Muscle layer of duodenum (tissue), 2 donors: ENCODE measurements around the gene SLC34A3.
A peak's percentile ranks its signal among the peaks of the same experiment; 100 is the strongest.

Experiments used
- H3K27ac ChIP-seq: one replicate; pipeline ENCODE4 v1.7.0; 2013; ENCODE audit warnings: mild to moderate bottlenecking, low read length
- H3K27me3 ChIP-seq: one replicate; pipeline ENCODE4 v1.7.0; 2013; ENCODE audit warnings: low read depth, mild to moderate bottlenecking, control low read depth, low read length
- H3K36me3 ChIP-seq, 2 donors: one replicate each; pipeline ENCODE4 v1.7.0; 2013; ENCODE audit warnings: low read length in 2 of 2, control low read depth in 1 of 2, mild to moderate bottlenecking in 1 of 2; ENCODE audit not compliant: insufficient read depth in 2 of 2, control insufficient read depth in 1 of 2
- H3K4me1 ChIP-seq, 2 donors: one replicate each; pipeline ENCODE4 v1.7.0; 2013; ENCODE audit warnings: low read length in 2 of 2, mild to moderate bottlenecking in 2 of 2, control low read depth in 1 of 2, moderate library complexity in 1 of 2; ENCODE audit not compliant: insufficient read depth in 2 of 2, control insufficient read depth in 1 of 2
- H3K4me3 ChIP-seq, 2 donors: one replicate each; pipeline ENCODE4 v1.7.0; 2013; ENCODE audit warnings: low read length in 2 of 2, low read depth in 1 of 2, mild to moderate bottlenecking in 1 of 2
- H3K9me3 ChIP-seq, 2 donors: one replicate each; pipeline ENCODE4 v1.7.0; 2013; ENCODE audit warnings: low read length in 2 of 2, control low read depth in 1 of 2, mild to moderate bottlenecking in 1 of 2; ENCODE audit not compliant: control insufficient read depth in 1 of 2
- donor health status: healthy.

Gene SLC34A3

DNA sequence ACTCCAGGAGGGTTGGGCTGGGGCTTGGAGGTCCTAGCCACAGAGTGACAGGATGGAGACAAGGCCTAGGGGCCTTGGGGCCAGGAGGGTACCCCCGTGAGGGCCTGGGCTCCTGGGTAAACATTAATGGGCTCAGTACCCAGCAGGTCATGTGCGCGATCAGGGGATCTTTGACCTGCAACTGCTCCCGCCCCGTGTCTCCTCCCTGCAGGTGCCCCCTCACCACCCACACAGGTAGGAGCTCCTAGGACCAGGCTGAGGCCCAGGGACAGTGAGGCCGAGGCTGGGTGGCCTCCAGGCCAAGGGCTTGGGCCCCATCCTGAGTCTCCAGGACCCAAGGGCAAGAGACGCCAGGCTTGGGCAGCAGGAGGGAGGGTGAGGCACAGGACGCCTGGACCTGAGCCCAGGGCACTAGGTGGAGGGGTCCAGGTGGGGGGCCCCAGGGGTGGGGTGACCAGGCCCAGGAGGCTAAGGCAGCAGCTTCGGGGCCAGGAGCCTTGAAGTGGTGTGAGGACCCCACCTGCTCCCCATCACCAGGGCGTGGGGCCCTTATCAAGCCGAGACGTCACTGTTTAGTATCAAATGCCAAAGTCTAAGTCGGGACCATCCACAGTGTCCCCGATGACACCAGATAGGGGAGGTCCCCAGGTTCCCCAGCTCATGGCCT, at the start of gene SLC34A3:
Gene SLC34A3, plus strand, starts transcription at position 197 of the 667 bp plus-strand sequence. CDS start 802 bp downstream, outside the sequence.
- no peaks in the 10 kb centered on the region for H3K9me3 ChIP-seq
- no peak within 1 kb of the TSS for H3K4me3 ChIP-seq
- H3K4me1 ChIP-seq: peaks cover 0 to 6% of the 10 kb centered on the region in 2 donors
- H3K27me3 ChIP-seq: peaks cover 11% of the 10 kb centered on the region
- H3K36me3 ChIP-seq: no peaks in the 10 kb centered on the region
- H3K27ac ChIP-seq: no peak within 1 kb of the TSS

DNA sequence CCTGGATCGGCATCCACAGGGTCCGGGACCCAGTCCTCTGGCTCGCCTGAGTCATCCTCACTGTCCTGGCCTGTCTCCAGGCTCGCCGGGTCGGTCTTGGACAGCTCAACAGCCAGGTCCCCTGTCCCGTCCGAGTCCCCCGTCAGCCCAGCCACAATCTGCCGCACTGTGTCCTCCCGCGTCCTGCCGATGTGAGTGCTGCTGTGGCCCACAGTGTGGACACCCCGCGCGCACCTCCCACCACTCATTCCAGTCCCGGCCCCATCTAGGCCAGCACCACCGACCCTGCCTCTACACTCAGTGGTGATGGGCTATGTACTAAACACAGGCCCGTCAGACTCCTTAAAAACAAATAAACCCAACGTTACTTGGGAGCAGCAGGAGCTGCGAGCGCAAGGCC, 49.0 kb upstream of the SLC34A3 start:
- Histone ChIP-seq H3K4me1 (peaks cover 1 to 12% of the 10 kb centered on the region in 2 donors), H3K27ac (no peak overlapping the region), H3K9me3 (no peaks in the 10 kb centered on the region), H3K27me3 (no peaks in the 10 kb centered on the region), H3K36me3 (peaks cover 28 to 100% of the 10 kb centered on the region in 2 donors), H3K4me3 (no peak overlapping the region)

DNA sequence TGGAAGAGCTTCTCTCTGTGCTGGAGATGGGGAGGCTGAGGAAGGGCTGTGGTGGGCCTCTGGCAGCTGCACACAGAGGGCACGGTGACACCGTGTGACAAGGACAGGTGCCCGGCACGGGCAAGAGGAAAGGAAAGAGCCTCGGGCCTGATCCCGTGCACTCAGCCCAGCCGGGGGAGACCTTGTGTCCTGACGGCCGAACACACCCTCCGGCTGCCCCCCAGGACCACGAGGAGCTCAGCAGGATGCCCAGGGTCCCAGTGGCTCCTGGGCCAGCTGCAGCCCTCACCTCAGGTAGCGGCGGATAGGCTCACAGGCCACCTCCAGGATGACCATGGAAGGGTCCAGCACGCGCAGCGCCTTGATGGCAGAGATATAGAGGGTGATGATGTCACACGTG, 47.9 kb upstream of the SLC34A3 start:
- Histone ChIP-seq H3K27ac (no peak overlapping the region), H3K36me3 (peaks cover 28 to 94% of the 10 kb centered on the region in 2 donors), H3K9me3 (no peaks in the 10 kb centered on the region), H3K27me3 (no peaks in the 10 kb centered on the region), H3K4me3 (no peak overlapping the region), H3K4me1 (peaks cover 11 to 24% of the 10 kb centered on the region in 2 donors)

DNA sequence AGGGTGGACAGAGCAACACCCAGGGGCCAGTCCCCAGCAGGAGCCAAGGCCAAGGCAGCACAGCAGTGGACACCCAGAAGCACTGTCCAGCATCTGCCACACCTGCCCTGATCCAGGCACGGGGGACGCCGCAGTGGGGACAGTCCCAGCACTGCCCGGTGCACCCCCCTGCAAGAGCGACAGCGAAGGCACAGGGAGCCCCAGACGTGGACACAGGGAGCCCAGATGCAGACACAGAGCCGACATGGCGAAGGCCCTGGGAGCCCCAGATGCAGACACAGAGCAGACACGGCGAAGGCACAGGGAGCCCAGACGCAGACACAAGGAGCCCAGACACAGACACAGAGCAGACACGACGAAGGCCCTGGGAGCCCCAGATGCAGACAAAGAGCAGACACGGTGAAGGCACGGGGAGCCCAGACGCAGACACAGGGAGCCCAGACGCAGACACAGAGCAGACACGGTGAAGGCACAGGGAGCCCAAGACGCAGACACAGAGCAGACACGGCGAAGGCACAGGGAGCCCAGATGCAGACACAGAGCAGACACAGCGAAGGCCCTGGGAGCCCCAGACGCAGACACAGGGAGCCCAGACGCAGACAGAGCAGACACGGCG, 46.6 kb upstream of the SLC34A3 start:
- H3K4me1 ChIP-seq: peaks cover 11 to 26% of the 10 kb centered on the region in 2 donors
- peaks cover 28 to 92% of the 10 kb centered on the region in 2 donors for H3K36me3 ChIP-seq
- no peaks in the 10 kb centered on the region for H3K9me3 ChIP-seq
- no peak overlapping the region for H3K27ac ChIP-seq
- no peaks in the 10 kb centered on the region for H3K27me3 ChIP-seq
- H3K4me3 ChIP-seq: no peak overlapping the region

DNA sequence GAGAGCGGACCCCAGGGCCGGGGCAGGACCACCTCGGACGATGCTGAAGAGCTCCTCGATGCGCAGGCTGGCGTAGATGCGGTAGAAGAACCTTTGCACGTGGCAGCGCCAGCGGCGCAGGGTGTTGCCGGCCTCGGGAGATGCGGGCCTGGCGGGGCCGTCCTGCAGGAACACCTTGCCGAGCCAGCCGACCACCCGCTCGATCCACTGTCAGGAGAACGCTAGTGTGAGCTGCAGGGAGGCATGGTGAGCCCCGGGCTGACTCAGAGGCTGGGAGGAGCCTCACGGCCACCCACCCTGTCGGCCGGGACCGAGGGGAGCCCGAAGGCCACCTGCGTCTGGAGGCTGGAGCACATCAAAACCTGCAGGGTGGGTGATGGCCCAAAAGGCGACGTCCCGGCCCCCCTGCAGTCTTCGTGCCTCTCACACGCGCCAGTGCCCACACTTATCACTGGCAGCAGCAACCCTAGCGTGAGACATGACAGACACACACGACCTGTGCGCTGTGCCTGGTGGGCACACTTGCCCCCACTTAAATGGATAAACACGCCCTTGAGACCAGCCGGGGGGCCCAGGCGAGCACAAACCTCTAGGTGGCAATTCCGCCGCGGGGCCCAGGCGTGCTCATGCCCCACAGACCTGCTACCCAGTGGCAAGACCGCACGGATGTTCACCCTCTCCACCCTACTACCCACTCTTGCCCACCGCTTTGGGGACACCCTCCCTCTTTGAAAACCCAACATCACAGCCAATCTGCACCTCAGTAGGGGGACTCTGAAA, 45.6 kb upstream of the SLC34A3 start:
- Histone ChIP-seq H3K4me3 (no peak overlapping the region), H3K4me1 (peaks cover 11 to 36% of the 10 kb centered on the region in 2 donors), H3K27ac (no peak overlapping the region), H3K9me3 (no peaks in the 10 kb centered on the region), H3K27me3 (no peaks in the 10 kb centered on the region), H3K36me3 (peaks cover 23 to 87% of the 10 kb centered on the region in 2 donors)

DNA sequence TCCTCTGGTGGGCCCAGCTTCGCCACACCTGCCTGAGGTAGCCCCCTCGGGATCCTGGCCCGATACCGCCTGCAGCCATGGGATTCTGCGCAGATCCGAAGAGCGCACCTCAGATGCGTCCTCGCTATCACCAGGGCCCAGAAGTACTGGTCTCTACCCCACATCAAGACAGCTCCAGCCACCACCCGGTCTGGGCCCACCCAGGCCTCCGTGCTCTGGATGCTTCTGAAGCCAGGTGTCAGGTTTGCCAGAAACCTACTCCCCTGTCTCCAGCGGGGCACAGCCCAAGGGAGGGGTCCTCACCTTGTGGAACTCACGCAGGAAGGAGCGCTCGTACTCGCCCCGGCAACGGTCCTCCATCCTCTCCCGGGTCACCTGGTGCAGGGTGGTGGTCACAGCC, 44.8 kb upstream of the SLC34A3 start:
- Histone ChIP-seq H3K4me3 (no peak overlapping the region), H3K27me3 (no peaks in the 10 kb centered on the region), H3K27ac (no peak overlapping the region), H3K4me1 (peaks cover 11 to 43% of the 10 kb centered on the region in 2 donors), H3K36me3 (peaks cover 20 to 86% of the 10 kb centered on the region in 2 donors), H3K9me3 (no peaks in the 10 kb centered on the region)

DNA sequence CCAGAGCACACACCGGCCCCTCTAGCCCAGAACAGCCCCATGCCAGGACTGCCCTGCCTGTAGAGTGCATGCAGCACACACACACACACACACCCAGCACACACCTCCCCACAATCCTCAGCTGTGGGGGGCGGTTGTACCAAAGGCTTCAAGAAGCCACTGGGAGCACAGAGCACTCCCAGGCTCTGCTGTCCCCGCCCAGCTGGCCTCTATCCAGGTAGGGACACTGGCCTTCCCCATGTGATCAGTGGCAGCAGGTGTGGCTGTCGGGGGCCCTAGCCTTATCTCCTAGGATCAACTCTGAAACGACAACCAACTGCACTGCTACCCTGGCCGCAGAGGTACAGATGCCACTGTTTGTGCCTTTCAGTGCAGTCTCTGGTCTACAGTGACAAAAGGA, 44.3 kb upstream of the SLC34A3 start:
- Histone ChIP-seq H3K27ac (no peak overlapping the region), H3K36me3 (peaks cover 22 to 85% of the 10 kb centered on the region in 2 donors), H3K4me3 (peak overlapping the region; percentile 86 to 100), H3K27me3 (no peaks in the 10 kb centered on the region), H3K9me3 (no peaks in the 10 kb centered on the region), H3K4me1 (peaks cover 11 to 43% of the 10 kb centered on the region in 2 donors)

DNA sequence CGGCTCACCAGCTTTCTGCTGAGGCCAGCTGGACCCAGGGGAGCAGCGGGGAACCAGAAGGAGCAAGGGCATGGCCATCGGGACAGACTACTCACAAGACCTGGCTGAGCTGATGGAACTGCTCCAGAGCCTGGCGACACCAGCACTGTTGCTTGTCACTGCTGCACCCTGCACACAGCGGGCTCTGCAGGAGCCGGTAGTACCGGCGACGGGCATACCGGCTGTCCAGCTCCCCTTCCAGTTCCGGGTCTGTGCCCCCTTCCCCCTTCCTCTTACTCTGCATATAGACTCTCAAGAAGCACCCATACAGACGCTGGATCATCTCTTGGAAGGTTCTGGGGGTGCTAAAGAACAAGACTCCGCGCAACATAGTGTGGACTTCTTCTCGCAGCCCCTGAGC, 43.3 kb upstream of the SLC34A3 start:
- Histone ChIP-seq H3K36me3 (peaks cover 22 to 75% of the 10 kb centered on the region in 2 donors), H3K4me3 (peak overlapping the region; percentile 86 to 100), H3K9me3 (no peaks in the 10 kb centered on the region), H3K27me3 (no peaks in the 10 kb centered on the region), H3K27ac (no peak overlapping the region), H3K4me1 (peaks cover 11 to 43% of the 10 kb centered on the region in 2 donors)

DNA sequence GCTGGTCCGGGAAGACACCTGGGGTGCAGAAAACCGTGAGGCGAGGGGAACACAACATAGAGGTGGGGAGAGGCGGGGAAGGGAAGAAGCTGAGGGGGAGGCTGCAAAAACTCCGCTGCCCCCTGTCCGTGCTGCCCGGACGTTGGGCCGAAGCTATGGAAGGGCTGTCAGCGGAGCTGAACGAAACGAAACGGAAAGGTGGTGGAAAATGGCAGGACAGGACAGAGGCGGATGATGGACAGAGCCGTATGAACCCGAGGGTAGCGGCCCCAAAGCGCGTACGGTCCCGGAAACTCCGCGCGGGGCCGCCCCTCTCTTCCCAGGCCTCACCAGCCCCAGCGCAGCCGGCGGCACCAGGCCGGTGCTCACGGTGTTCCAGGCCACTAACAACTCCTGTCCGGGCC, 42.6 kb upstream of the SLC34A3 start:
- peaks cover 11 to 43% of the 10 kb centered on the region in 2 donors for H3K4me1 ChIP-seq
- no peaks in the 10 kb centered on the region for H3K27me3 ChIP-seq
- H3K9me3 ChIP-seq: no peaks in the 10 kb centered on the region
- H3K27ac ChIP-seq: peak overlapping the region; percentile 71
- peak overlapping the region; percentile 86 to 100 for H3K4me3 ChIP-seq
- peaks cover 20 to 68% of the 10 kb centered on the region in 2 donors for H3K36me3 ChIP-seq

DNA sequence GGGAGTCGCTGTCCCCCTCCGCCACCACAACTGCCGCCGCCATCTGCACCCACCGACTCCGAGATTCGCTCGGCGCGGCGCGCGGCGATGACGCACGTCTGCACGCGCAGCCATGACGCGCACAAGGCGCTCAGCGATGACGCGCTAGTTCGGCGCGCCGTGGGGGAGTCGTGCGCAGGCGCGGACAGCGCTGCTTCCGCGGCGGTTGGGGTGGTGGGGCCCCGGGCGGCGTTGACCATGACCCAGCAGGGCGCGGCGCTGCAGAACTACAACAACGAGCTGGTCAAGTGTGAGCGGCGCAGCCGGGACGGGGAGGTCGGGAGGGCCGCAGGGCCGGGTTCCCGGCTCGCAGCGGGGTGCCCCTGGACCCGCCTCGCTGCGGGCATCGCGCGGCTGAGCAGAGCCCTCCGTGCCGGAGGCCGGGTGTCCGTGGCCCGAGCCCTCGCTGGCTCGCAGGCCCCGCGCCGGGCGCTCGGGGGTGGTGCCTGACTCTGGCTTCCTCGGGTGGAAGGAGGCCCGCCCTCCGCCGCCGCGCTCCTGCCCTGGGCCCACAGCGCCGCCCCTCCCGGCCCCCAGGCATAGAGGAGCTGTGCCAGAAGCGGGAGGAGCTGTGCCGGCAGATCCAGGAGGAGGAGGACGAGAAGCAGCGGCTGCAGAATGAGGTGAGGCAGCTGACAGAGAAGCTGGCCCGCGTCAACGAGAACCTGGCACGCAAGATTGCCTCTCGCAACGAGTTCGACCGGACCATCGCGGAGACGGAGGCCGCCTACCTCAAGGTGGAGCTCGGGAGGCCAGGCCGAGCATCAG, 42.0 kb upstream of the SLC34A3 start, which contains the start of the genes ANAPC2 and SSNA1:
Gene ANAPC2, minus strand, starts transcription at position 71 of the 807 bp plus-strand sequence. Its CDS starts 28 bp downstream, at position 43.
Gene SSNA1, plus strand, starts transcription at position 187 of the 807 bp plus-strand sequence. Its CDS starts 51 bp downstream, at position 238.
- no peaks in the 10 kb centered on the region for H3K27me3 ChIP-seq
- H3K36me3 ChIP-seq: peaks cover 14 to 62% of the 10 kb centered on the region in 2 donors
- H3K4me3 ChIP-seq: peak within 1 kb of the TSS; percentile 86 to 100
- H3K4me1 ChIP-seq: peaks cover 11 to 43% of the 10 kb centered on the region in 2 donors
- H3K27ac ChIP-seq: peak within 1 kb of the TSS; percentile 71
- H3K9me3 ChIP-seq: no peaks in the 10 kb centered on the region
